HepG2 (cell line): Measurements from ENCODE around the gene KIAA0232. TPM values are rescaled to one million over a fixed set of nuclear protein-coding genes. Genes with fewer than 3 reads are reported as not detected.

Source experiments
- DMAP1 ChIP-seq: IDR thresholded peaks from 2 replicates; pipeline ENCODE4 v1.6.1; 2016
- FOXA1 ChIP-seq, 2 experiments: fragments of 450-650 bp in 1 of 2; sonication (generic) in 1 of 2; formaldehyde crosslinking in 1 of 2; IDR thresholded peaks; 2 replicates each; pipeline versions ENCODE4 v1.4.0 to v1.6.1; 2016 to 2020; ENCODE audit warnings: missing genetic modification reagents in 1 of 2
- FOXC1 ChIP-seq: sonication (generic); formaldehyde crosslinking; IDR thresholded peaks from 2 replicates; pipeline ENCODE4 v1.8.0; 2022; ENCODE audit warnings: mild to moderate bottlenecking, missing genetic modification reagents, borderline replicate concordance
- FOXM1 ChIP-seq: sonication (generic); formaldehyde crosslinking; IDR thresholded peaks from 2 replicates; pipeline ENCODE4 v1.5.0; 2020; ENCODE audit warnings: missing genetic modification reagents
- HMGA1 ChIP-seq: sonication (generic); formaldehyde crosslinking; conservative IDR thresholded peaks from 2 replicates; pipeline ENCODE4 v1.4.0; 2020; ENCODE audit warnings: missing genetic modification reagents
- HNRNPK ChIP-seq: fragments of 200-400 bp; formaldehyde crosslinking; IDR thresholded peaks from 2 replicates; pipeline ENCODE4 v1.6.1; 2018; ENCODE audit warnings: low read length, low read depth, moderate library complexity, mild to moderate bottlenecking; ENCODE audit not compliant: poor library complexity, severe bottlenecking
- KDM6A ChIP-seq: IDR thresholded peaks from 2 replicates; pipeline ENCODE4 v1.6.1; 2016; ENCODE audit warnings: low read depth
- MEIS1 ChIP-seq: sonication (generic); formaldehyde crosslinking; IDR thresholded peaks from 2 replicates; pipeline ENCODE4 v1.9.0; 2021; ENCODE audit warnings: mild to moderate bottlenecking, missing genetic modification reagents, moderate library complexity, borderline replicate concordance
- MYNN ChIP-seq: sonication (generic); formaldehyde crosslinking; IDR thresholded peaks from 2 replicates; pipeline ENCODE4 v1.4.0; 2020; ENCODE audit warnings: mild to moderate bottlenecking, low read depth, missing genetic modification reagents
- NCOR1 ChIP-seq: fragments of 200-600 bp; sonication (generic); IDR thresholded peaks from 2 replicates; pipeline ENCODE4 v1.7.0; 2017; ENCODE audit warnings: antibody characterized with exemption, low read length, borderline replicate concordance
- POLR2AphosphoS2 ChIP-seq: IDR thresholded peaks from 2 replicates; pipeline ENCODE4 v1.6.1; 2011; ENCODE audit warnings: low read depth, low read length, improper control_type of control experiment
- SMARCC2 ChIP-seq: fragments of 450-650 bp; IDR thresholded peaks from 2 replicates; pipeline ENCODE4 v1.6.1; 2017; ENCODE audit warnings: antibody characterized with exemption, mild to moderate bottlenecking
- SP1 ChIP-seq, 2 experiments: fragments of 450-650 bp in 1 of 2; sonication (generic) in 1 of 2; formaldehyde crosslinking in 1 of 2; IDR thresholded peaks; 2 replicates each; pipeline versions ENCODE4 v1.4.0 to v1.6.1; 2016 to 2020; ENCODE audit warnings: missing genetic modification reagents in 1 of 2
- TBL1XR1 ChIP-seq: fragments of 150-350 bp; IDR thresholded peaks from 2 replicates; pipeline ENCODE4 v1.6.1; 2014; ENCODE audit warnings: borderline replicate concordance, low read length; ENCODE audit not compliant: partially characterized antibody
- TCF7 ChIP-seq: sonication (generic); IDR thresholded peaks from 2 replicates; pipeline ENCODE4 v1.6.1; 2016; ENCODE audit warnings: antibody characterized with exemption, low read depth
- ZC3H13 ChIP-seq: sonication (generic); formaldehyde crosslinking; IDR thresholded peaks from 2 replicates; pipeline ENCODE4 v1.8.1; 2023; ENCODE audit warnings: mild to moderate bottlenecking, missing genetic modification reagents, moderate library complexity
- ZFP82 ChIP-seq: sonication (generic); formaldehyde crosslinking; IDR thresholded peaks from 2 replicates; pipeline ENCODE4 v1.5.1; 2020; ENCODE audit warnings: mild to moderate bottlenecking, missing genetic modification reagents, borderline replicate concordance
- ZNF441 ChIP-seq: sonication (generic); formaldehyde crosslinking; IDR thresholded peaks from 2 replicates; pipeline ENCODE4 v1.7.0; 2021; ENCODE audit warnings: missing genetic modification reagents, borderline replicate concordance
- ZNF468 ChIP-seq: sonication (generic); formaldehyde crosslinking; IDR thresholded peaks from 2 replicates; pipeline ENCODE4 v1.8.0; 2022; ENCODE audit warnings: mild to moderate bottlenecking, moderate library complexity, missing genetic modification reagents
- ZNF660 ChIP-seq: sonication (generic); formaldehyde crosslinking; IDR thresholded peaks from 2 replicates; pipeline ENCODE4 v1.5.1; 2020; ENCODE audit warnings: mild to moderate bottlenecking, low read depth, missing genetic modification reagents, borderline replicate concordance
- ZNF674 ChIP-seq: sonication (generic); formaldehyde crosslinking; IDR thresholded peaks from 2 replicates; pipeline ENCODE4 v1.5.0; 2020; ENCODE audit warnings: low read depth, mild to moderate bottlenecking, missing genetic modification reagents
- ZNF792 ChIP-seq: IDR thresholded peaks from 2 replicates; pipeline ENCODE4 v1.6.1; 2016
- polyA plus RNA-seq, 8 experiments: library from polyadenylated mRNA; depleted of rRNA in 3 of 8; stranded (reverse) in 7 of 8; unstranded in 1 of 8; fragments of >200 nt; fragmentation: Illumina TruSeq in 4 of 8; extraction: Trizol in 4 of 8; gene quantifications; 2 replicates each; pipeline versions ENCODE4 v1.2.1 to v1.2.3, GENCODE V29; 2011 to 2016; ENCODE audit warnings: low read depth in 4 of 8, missing spikeins in 1 of 8, mixed read lengths in 1 of 8; ENCODE audit not compliant: insufficient read depth in 1 of 8
- total RNA-seq, 5 experiments: library from RNA; depleted of rRNA; stranded (reverse); fragments of >200 nt; fragmentation: Illumina TruSeq; extraction: Trizol; gene quantifications; 2 replicates each; pipeline ENCODE4 v1.2.3, GENCODE V29; 2016; ENCODE audit warnings: low read depth in 1 of 5
- TF ChIP-seq, protein P1 (sequence below): sonication (generic); formaldehyde crosslinking; IDR thresholded peaks from 2 replicates; pipeline ENCODE4 v1.5.0; 2020; ENCODE audit warnings: missing genetic modification reagents, mild to moderate bottlenecking, borderline replicate concordance
- TF ChIP-seq, protein P2 (sequence below): sonication (generic); formaldehyde crosslinking; IDR thresholded peaks from 2 replicates; pipeline ENCODE4 v1.5.0; 2020; ENCODE audit warnings: missing genetic modification reagents
- TF ChIP-seq, protein P3 (sequence below): sonication (generic); formaldehyde crosslinking; IDR thresholded peaks from 2 replicates; pipeline ENCODE4 v1.5.0; 2020; ENCODE audit warnings: missing genetic modification reagents
- TF ChIP-seq, protein P4 (sequence below): sonication (generic); formaldehyde crosslinking; IDR thresholded peaks from 2 replicates; pipeline ENCODE4 v1.5.0; 2020; ENCODE audit warnings: missing genetic modification reagents

Gene KIAA0232
- total and polyA plus RNA-seq, 2 of the 13 experiments (the other 11 are each of a cell fraction or from before 2014, with no cell fraction given), result 7.8 to 17.1 TPM

DNA sequence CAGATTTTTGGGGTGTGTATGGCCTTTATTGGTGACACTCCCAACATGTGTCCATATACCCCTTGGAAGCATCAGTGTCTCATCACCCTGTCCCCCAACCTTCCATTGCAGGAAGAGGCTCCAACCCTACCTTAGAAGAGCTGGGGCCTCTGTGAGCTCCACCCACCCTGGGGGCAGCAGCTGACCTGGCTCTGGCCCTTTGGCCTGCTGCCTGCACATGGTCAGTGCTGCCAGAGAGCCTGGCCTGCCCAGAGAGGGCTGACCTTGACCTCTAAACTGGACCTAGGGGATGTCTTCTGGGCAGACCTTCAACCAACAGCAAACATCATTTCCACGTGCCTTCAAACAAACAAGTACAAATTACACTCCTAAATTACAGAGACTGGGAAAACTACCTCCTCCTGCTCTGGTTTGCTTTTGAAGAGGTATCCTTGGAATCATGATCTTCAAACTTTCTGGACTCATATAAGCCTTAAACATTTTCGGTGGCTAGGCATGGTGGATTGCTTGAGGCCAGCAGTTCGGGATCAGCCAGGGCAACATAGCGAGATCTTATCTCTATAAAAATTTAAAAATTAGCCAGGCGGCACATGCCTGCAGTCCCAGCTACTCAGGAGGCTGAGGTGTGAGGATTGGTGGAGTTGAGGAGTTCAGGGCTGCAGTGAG lies 27.3 kb upstream of the KIAA0232 start (continued):
- TF ChIP-seq, protein P1, sequence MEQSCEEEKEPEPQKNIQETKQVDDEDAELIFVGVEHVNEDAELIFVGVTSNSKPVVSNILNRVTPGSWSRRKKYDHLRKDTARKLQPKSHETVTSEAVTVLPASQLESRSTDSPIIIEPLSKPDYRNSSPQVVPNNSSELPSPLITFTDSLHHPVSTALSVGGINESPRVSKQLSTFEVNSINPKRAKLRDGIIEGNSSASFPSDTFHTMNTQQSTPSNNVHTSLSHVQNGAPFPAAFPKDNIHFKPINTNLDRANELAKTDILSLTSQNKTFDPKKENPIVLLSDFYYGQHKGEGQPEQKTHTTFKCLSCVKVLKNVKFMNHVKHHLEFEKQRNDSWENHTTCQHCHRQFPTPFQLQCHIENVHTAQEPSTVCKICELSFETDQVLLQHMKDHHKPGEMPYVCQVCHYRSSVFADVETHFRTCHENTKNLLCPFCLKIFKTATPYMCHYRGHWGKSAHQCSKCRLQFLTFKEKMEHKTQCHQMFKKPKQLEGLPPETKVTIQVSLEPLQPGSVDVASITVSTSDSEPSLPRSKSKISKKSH (CRISPR knock-in tag), result peak; percentile 71; the same call in 1 of the 2 replicates
- TF ChIP-seq, protein P2, sequence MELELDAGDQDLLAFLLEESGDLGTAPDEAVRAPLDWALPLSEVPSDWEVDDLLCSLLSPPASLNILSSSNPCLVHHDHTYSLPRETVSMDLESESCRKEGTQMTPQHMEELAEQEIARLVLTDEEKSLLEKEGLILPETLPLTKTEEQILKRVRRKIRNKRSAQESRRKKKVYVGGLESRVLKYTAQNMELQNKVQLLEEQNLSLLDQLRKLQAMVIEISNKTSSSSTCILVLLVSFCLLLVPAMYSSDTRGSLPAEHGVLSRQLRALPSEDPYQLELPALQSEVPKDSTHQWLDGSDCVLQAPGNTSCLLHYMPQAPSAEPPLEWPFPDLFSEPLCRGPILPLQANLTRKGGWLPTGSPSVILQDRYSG (CRISPR knock-in tag), result no peak
- TF ChIP-seq SP1 (IDR thresholded peaks at IDR 0.05), result no peak
- TF ChIP-seq SP1 (CRISPR knock-in tag; IDR thresholded peaks at IDR 0.05), result peak; percentile 33; the same call in 1 of the 2 replicates
- TF ChIP-seq NCOR1, result peak; percentile 89; the same call in 1 of the 2 replicates
- TF ChIP-seq, protein P3, sequence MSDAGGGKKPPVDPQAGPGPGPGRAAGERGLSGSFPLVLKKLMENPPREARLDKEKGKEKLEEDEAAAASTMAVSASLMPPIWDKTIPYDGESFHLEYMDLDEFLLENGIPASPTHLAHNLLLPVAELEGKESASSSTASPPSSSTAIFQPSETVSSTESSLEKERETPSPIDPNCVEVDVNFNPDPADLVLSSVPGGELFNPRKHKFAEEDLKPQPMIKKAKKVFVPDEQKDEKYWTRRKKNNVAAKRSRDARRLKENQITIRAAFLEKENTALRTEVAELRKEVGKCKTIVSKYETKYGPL, result 0 out of 2 replicates have a peak, but pooled peaks have one; percentile 62
- TF ChIP-seq ZNF441, result peak; percentile 50; the same call in 1 of the 2 replicates
- TF ChIP-seq KDM6A (CRISPR knock-in tag), result peak; percentile 92
- no peak for TF ChIP-seq HNRNPK
- peak; percentile 94 for TF ChIP-seq TBL1XR1
- no peak for TF ChIP-seq MYNN (CRISPR knock-in tag)
- no peak for TF ChIP-seq ZNF674 (CRISPR knock-in tag)
- TF ChIP-seq FOXM1, result no peak
- no peak for TF ChIP-seq ZNF660 (CRISPR knock-in tag)
- no peak for TF ChIP-seq FOXA1 (IDR thresholded peaks at IDR 0.05)
- peak; percentile 84 for TF ChIP-seq FOXA1 (CRISPR knock-in tag; IDR thresholded peaks at IDR 0.05)
- no peak for TF ChIP-seq ZFP82 (CRISPR knock-in tag)
- TF ChIP-seq SMARCC2, result no peak
- TF ChIP-seq POLR2AphosphoS2, result no peak
- TF ChIP-seq MEIS1 (CRISPR knock-in tag), result 0 out of 2 replicates have a peak, but pooled peaks have one; percentile 66
- no peak for TF ChIP-seq ZNF468 (CRISPR knock-in tag)
- TF ChIP-seq DMAP1 (CRISPR knock-in tag), result peak; percentile 75
- TF ChIP-seq, protein P4, sequence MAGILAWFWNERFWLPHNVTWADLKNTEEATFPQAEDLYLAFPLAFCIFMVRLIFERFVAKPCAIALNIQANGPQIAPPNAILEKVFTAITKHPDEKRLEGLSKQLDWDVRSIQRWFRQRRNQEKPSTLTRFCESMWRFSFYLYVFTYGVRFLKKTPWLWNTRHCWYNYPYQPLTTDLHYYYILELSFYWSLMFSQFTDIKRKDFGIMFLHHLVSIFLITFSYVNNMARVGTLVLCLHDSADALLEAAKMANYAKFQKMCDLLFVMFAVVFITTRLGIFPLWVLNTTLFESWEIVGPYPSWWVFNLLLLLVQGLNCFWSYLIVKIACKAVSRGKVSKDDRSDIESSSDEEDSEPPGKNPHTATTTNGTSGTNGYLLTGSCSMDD (CRISPR knock-in tag), result no peak
- TF ChIP-seq TCF7, result peak; percentile 58; the same call in 1 of the 2 replicates
- peak; percentile 86; the same call in 1 of the 2 replicates for TF ChIP-seq ZNF792
- no peak for TF ChIP-seq ZC3H13 (CRISPR knock-in tag)
- no peak for TF ChIP-seq HMGA1 (CRISPR knock-in tag)
- no peak for TF ChIP-seq FOXC1 (CRISPR knock-in tag)
